Neuron (in vitro differentiated cells): ENCODE results near the gene POMT1.
"Not testable (repeated sequence)": the region's sequence is repeated elsewhere in the genome, so short reads cannot be mapped to it uniquely, and the experiment has no call there.

ENCODE experiments used
- H2AFZ ChIP-seq: one replicate; pipeline ENCODE4 v1.6.1; 2013; ENCODE audit warnings: low read depth, mild to moderate bottlenecking, inconsistent platforms, low read length, moderate library complexity
- H3K27me3 ChIP-seq: one replicate; pipeline ENCODE4 v1.6.1; 2013; ENCODE audit warnings: low read length; ENCODE audit not compliant: insufficient read depth
- H3K36me3 ChIP-seq: one replicate; pipeline ENCODE4 v1.6.1; 2013; ENCODE audit warnings: low read length; ENCODE audit not compliant: insufficient read depth
- H3K4me1 ChIP-seq: one replicate; pipeline ENCODE4 v1.6.1; 2013; ENCODE audit warnings: low read length; ENCODE audit not compliant: insufficient read depth
- H3K4me3 ChIP-seq: 2 replicates; pipeline ENCODE4 v1.5.1; 2013; ENCODE audit warnings: mild to moderate bottlenecking, low read length, moderate library complexity
- H3K9me3 ChIP-seq: one replicate; pipeline ENCODE4 v1.6.1; 2013; ENCODE audit warnings: low read length

Gene POMT1

GRCh38 chr9:131494296-131494870, 8.3 kb upstream of the POMT1 start:
- H3K4me3 ChIP-seq = no peak overlapping the region
- no peak overlapping the region for H2AFZ ChIP-seq
- no peaks in the 10 kb centered on the region for H3K9me3 ChIP-seq
- peaks cover 94% of the 10 kb centered on the region for H3K36me3 ChIP-seq
- no peaks in the 10 kb centered on the region for H3K27me3 ChIP-seq
- H3K4me1 ChIP-seq = no peaks in the 10 kb centered on the region

GRCh38 chr9:131495785-131496184, 6.9 kb upstream of the POMT1 start:
- Histone ChIP-seq H3K9me3 (no peaks in the 10 kb centered on the region), H3K4me3 (no peak overlapping the region), H3K36me3 (peaks cover 92% of the 10 kb centered on the region), H2AFZ (no peak overlapping the region), H3K4me1 (no peaks in the 10 kb centered on the region), H3K27me3 (no peaks in the 10 kb centered on the region)

GRCh38 chr9:131496844-131497405, 5.8 kb upstream of the POMT1 start:
- no peaks in the 10 kb centered on the region for H3K9me3 ChIP-seq
- no peak overlapping the region for H3K4me3 ChIP-seq
- no peaks in the 10 kb centered on the region for H3K27me3 ChIP-seq
- H3K4me1 ChIP-seq = no peaks in the 10 kb centered on the region
- H3K36me3 ChIP-seq = peaks cover 81% of the 10 kb centered on the region
- H2AFZ ChIP-seq = no peak overlapping the region

- H3K4me1 ChIP-seq = peaks cover 5% of the 10 kb centered on the region
- H3K9me3 ChIP-seq = no peaks in the 10 kb centered on the region
- no peaks in the 10 kb centered on the region for H3K27me3 ChIP-seq
- no peak overlapping the region for H2AFZ ChIP-seq
- peaks cover 57% of the 10 kb centered on the region for H3K36me3 ChIP-seq
- no peak overlapping the region for H3K4me3 ChIP-seq
Measured at GRCh38 chr9:131499254-131499767, 3.4 kb upstream of the POMT1 start.

GRCh38 chr9:131500377-131500776, 2.3 kb upstream of the POMT1 start:
- no peaks in the 10 kb centered on the region for H3K27me3 ChIP-seq
- peaks cover 46% of the 10 kb centered on the region for H3K36me3 ChIP-seq
- H3K9me3 ChIP-seq = no peaks in the 10 kb centered on the region
- no peak overlapping the region for H2AFZ ChIP-seq
- H3K4me3 ChIP-seq = no peak overlapping the region
- peaks cover 5% of the 10 kb centered on the region for H3K4me1 ChIP-seq

GRCh38 chr9:131500939-131501541, 1.7 kb upstream of the POMT1 start:
- Histone ChIP-seq H3K4me1 (peaks cover 5% of the 10 kb centered on the region), H3K36me3 (peaks cover 40% of the 10 kb centered on the region), H3K27me3 (no peaks in the 10 kb centered on the region), H3K9me3 (no peaks in the 10 kb centered on the region), H2AFZ (no peak overlapping the region), H3K4me3 (no peak overlapping the region)

GRCh38 chr9:131503626-131504465, 1.1 kb downstream of the POMT1 start:
- Histone ChIP-seq H3K27me3 (no peaks in the 10 kb centered on the region), H3K4me3 (peak overlapping the region; percentile 78)

GRCh38 chr9:131505012-131505411, 2.3 kb downstream of the POMT1 start:
- Histone ChIP-seq H3K9me3 (no peaks in the 10 kb centered on the region), H3K4me3 (no peak overlapping the region)

More at GRCh38 chr9:131503626-131504465, 1.1 kb downstream of the POMT1 start:
- H2AFZ ChIP-seq = no peak overlapping the region
- peaks cover 5% of the 10 kb centered on the region for H3K4me1 ChIP-seq
- H3K36me3 ChIP-seq = peaks cover 28% of the 10 kb centered on the region
- no peaks in the 10 kb centered on the region for H3K9me3 ChIP-seq

GRCh38 chr9:131511416-131511815, 8.7 kb downstream of the POMT1 start:
- peaks cover 83% of the 10 kb centered on the region for H3K36me3 ChIP-seq
- H3K9me3 ChIP-seq = peaks cover 5% of the 10 kb centered on the region
- H2AFZ ChIP-seq = no peak overlapping the region
- no peaks in the 10 kb centered on the region for H3K27me3 ChIP-seq
- no peaks in the 10 kb centered on the region for H3K4me1 ChIP-seq
- H3K4me3 ChIP-seq = no peak overlapping the region

More at GRCh38 chr9:131505012-131505411, 2.3 kb downstream of the POMT1 start:
- H2AFZ ChIP-seq = no peak overlapping the region
- no peaks in the 10 kb centered on the region for H3K27me3 ChIP-seq
- peaks cover 5% of the 10 kb centered on the region for H3K4me1 ChIP-seq
- peaks cover 27% of the 10 kb centered on the region for H3K36me3 ChIP-seq

GRCh38 chr9:131511880-131512279, 9.2 kb downstream of the POMT1 start:
- Histone ChIP-seq H3K4me1 (no peaks in the 10 kb centered on the region), H3K4me3 (no peak overlapping the region), H3K36me3 (peaks cover 88% of the 10 kb centered on the region), H3K9me3 (peaks cover 5% of the 10 kb centered on the region), H3K27me3 (no peaks in the 10 kb centered on the region), H2AFZ (no peak overlapping the region)

- Histone ChIP-seq H3K4me3 (no peak overlapping the region), H3K36me3 (peaks cover 91% of the 10 kb centered on the region), H3K27me3 (no peaks in the 10 kb centered on the region), H3K9me3 (peaks cover 5% of the 10 kb centered on the region), H2AFZ (no peak overlapping the region), H3K4me1 (no peaks in the 10 kb centered on the region)
Measured at GRCh38 chr9:131513177-131513576, 10.5 kb downstream of the POMT1 start.

GRCh38 chr9:131515559-131516031, 12.9 kb downstream of the POMT1 start:
- H3K36me3 ChIP-seq = peaks cover 96% of the 10 kb centered on the region

GRCh38 chr9:131516100-131516499, 13.4 kb downstream of the POMT1 start:
- Histone ChIP-seq H3K9me3 (peaks cover 5% of the 10 kb centered on the region), H3K36me3 (peaks cover 93% of the 10 kb centered on the region), H3K4me1 (no peaks in the 10 kb centered on the region), H3K27me3 (no peaks in the 10 kb centered on the region), H2AFZ (no peak overlapping the region), H3K4me3 (no peak overlapping the region)

More at GRCh38 chr9:131515559-131516031, 12.9 kb downstream of the POMT1 start:
- not testable (repeated sequence) for H3K4me3 ChIP-seq, H2AFZ ChIP-seq, H3K4me1 ChIP-seq, H3K27me3 ChIP-seq, H3K9me3 ChIP-seq
